ENCODE data around the gene SOX11. TPM values are rescaled to one million over a fixed set of nuclear protein-coding genes. Genes with fewer than 3 reads are reported as not detected.

SOX11 gene
- total RNA-seq, 1 experiment from 2014 or later, result 0.02 TPM

- TF ChIP-seq REST (IDR thresholded peaks at IDR 0.05; ENCODE audit: low read depth) (no peak), YY1 (IDR thresholded peaks at IDR 0.05; ENCODE audit: extremely low read depth, insufficient replicate concordance, low read depth, low read length) (no peak), CBX3 (IDR thresholded peaks at IDR 0.05; ENCODE audit: low read depth) (no peak), ZFX (IDR thresholded peaks at IDR 0.05) (no peak), JUND (IDR thresholded peaks at IDR 0.05) (no peak), CTCF (IDR thresholded peaks at IDR 0.05 in 2 of 3, conservative IDR thresholded peaks at IDR 0.05 in 1 of 3; ENCODE audit: borderline replicate concordance in 1 of 3, insufficient read depth in 1 of 3, low read depth in 2 of 3, low read length in 2 of 3) (no peak), ATF3 (IDR thresholded peaks at IDR 0.05) (no peak), EGR1 (IDR thresholded peaks at IDR 0.05; ENCODE audit: low read depth) (no peak), MAX (IDR thresholded peaks at IDR 0.05) (no peak), SP1 (IDR thresholded peaks at IDR 0.05; ENCODE audit: low read depth) (no peak), EZH2 (IDR thresholded peaks at IDR 0.05) (no peak), RAD21 (IDR thresholded peaks at IDR 0.05; ENCODE audit: low read depth) (no peak)
Measured at GRCh38 chr2:5696404-5696944, 4.3 kb downstream of the SOX11 start (continued).

Measured in HCT116 (cell line).